NCI-H526 treated with DMSO at 0.1 percent for 48 hours (cell line): ENCODE results near the gene ST6GALNAC1.
A peak's percentile ranks its signal among the peaks of the same experiment; 100 is the strongest.
"Not testable (repeated sequence)": the region's sequence is repeated elsewhere in the genome, so short reads cannot be mapped to it uniquely, and the experiment has no call there.

Experiments
- DNase-seq: peaks from one replicate; lab custom pipeline; 2025; lab: John Stamatoyannopoulos, UW

The ST6GALNAC1 gene

DNA sequence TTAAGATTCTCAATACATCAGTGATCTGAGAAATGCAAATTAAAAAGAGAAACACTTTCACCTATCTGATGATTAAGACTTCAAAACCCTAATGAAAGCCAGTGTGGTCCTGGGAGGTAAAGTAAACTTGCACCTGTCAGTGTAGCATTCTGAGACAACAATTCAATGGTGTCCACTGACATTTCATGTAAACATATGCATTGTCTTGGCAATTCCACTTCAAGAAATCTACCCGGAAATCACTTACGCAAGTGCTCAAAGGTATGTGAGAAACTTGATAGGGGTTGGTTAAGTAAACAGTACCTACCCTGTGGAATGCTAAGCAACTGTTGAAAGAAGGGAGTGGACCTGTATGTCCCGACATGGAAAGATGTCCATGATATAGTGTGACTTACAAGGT lies 2.1 kb downstream of the ST6GALNAC1 start:
- no peak for DNase-seq

DNA sequence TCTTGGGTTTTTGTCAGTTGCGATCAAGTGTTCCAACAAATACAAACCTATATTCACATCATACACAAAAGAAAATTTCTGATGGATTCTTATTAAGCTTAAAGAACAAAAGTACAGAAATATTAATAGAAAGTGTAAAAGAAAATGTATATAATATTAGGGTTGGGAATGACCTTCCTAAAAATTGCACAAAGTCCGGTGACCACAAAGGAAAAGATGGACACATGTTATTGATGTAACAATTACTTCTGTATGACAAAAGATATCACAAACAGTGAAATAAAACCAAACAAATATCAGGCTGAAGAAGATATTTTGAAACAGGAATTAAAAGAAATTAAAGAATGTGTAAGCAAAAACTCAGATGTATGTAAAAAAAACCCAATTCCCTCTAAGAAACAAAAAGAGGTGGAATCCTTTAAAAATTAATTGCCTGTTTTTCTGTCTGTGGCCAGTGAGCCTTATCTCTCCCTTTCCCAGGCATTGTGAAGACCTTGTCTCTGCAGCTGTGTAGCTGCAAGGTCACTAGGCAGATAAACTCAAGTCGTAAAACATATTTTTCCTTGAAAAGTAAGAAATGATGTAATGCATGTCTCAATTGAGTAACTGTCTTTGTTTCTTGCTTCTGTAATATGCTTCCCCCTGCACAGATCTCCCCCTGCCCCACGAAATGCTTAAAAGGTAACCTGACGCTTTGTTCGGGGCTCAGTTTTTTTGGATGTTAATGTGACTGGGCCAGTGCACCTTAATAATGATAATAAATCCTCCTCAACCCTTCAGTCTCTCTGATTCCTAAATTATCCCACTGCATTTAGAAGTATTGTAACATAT lies 2.8 kb downstream of the ST6GALNAC1 start:
- DNase-seq, result no peak

DNA sequence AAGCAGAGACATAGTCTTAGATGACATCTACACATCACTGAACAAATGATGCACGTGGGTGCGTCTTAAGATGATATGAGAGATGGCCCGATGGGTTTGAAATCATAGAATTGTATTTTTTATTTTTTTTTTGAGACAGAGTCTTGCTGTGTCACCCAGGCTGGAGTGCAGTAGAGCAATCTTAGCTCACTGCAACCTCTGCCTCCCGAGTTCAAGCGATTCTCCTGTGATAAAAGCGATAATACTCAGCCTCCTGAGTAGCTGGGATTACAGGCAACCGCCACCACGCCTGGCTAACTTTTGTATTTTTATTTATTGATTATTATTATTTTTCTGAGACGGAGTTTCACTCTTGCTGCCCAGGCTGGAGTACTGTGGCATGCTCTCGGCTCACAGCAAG lies 5.3 kb downstream of the ST6GALNAC1 start:
- DNase-seq, result no peak

DNA sequence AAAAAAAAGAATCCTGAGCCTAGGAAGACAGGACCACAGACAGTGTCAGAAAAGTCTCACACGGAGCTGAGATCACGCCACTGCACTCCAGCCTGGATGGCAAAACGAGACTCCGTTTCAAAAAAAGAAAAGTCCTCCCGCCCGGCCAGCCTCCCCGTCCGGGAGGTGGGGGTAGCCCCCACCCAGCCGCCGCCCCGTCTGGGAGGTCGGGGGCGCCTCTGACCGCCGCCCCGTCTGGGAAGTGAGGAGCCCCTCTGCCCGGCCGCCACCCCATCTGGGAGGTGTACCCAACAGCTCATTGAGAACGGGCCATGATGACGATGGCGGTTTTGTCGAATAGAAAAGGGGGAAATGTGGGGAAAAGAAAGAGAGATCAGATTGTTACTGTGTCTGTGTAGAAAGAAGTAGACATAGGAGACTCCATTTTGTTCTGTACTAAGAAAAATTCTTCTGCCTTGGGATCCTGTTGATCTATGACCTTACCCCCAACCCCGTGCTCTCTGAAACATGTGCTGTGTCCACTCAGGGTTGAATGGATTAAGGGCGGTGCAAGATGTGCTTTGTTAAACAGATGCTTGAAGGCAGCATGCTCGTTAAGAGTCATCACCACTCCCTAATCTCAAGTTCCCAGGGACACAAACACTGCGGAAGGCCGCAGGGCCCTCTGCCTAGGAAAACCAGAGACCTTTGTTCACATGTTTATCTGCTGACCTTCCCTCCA lies 6.9 kb downstream of the ST6GALNAC1 start:
- not testable (repeated sequence) for DNase-seq

DNA sequence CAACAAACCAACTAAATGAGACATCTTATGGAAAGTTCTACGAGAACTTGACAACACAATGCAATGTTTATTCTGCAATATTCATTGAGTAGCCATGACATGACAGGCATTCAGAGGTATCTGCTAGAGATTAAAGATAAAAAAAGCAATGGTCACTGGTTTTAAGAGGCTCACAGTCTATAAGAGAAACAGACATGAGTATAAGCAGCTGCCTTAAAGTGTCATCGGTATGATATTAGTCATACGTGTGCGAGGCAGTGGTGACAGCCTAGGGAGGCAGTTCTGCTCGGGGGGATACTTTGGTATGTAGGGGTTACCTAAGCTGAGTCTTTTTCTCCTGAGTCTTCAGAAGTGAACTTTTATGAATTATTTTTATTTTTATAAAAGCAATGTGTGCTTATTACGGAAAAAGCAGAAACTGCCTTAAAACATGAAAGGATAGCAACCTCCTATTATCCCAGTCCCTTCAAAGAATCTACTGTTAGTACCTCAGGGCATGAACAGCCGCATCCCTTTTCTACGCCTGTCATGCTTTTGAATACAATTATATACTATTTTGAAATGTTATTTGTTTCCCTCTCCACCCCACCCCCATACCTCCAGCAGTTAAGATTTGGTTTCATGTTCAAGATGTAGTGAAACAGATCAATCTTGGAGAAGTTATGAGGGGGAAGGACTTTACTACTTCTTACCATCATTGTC lies 7.7 kb downstream of the ST6GALNAC1 start:
- DNase-seq, result no peak

DNA sequence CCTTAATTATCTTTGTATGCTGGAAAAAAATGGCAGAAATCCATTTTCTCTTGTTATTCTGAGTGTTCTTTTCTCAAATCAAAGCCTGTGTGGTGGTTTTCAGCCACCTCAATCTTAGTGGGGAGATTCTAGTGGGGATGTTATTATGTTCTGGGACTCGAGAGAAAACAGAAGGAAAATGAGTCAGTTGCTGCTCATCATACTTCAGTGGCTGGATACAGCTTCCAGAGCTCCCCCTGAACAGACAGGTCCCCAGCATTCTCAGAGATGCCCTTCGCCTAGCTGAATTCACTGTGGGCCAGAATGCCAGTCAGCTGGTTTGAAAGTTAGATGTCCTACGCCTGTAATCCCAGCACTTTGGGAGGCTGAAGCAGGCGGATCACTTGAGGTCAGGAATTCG lies 8.5 kb downstream of the ST6GALNAC1 start:
- no peak for DNase-seq

DNA sequence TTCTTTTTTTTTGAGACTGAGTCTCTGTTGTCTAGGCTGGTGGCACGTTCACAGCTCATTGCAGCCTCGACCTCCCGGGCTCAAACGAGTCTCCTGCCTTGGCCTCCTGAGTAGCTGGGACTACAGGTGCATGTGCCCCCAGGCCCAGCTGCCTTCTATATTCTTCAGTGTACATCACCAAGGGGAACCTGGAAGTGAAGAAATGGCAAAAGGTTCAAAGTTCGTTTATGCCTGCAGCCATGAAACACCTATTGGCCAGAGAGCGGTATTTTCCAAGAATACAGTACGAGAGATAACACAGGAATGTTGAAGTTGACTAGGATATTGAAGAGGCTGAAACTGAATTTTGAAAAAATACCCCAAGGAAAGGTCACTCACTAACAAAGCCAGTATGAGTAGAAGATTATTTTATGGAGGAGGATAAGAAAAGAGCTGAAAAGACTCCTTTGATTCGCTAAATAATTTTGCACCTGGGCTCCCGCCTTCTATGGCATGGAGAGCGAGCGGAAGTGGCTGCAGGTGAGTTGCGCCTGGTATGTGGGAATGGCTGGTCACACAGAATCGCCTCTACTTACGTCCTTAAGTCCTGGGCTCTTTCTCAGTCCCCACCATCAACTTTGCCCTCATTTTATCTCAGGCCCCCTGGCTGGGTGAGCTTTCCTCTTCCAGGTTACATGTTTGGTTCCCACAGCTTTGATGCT lies 9.8 kb downstream of the ST6GALNAC1 start:
- no peak for DNase-seq

DNA sequence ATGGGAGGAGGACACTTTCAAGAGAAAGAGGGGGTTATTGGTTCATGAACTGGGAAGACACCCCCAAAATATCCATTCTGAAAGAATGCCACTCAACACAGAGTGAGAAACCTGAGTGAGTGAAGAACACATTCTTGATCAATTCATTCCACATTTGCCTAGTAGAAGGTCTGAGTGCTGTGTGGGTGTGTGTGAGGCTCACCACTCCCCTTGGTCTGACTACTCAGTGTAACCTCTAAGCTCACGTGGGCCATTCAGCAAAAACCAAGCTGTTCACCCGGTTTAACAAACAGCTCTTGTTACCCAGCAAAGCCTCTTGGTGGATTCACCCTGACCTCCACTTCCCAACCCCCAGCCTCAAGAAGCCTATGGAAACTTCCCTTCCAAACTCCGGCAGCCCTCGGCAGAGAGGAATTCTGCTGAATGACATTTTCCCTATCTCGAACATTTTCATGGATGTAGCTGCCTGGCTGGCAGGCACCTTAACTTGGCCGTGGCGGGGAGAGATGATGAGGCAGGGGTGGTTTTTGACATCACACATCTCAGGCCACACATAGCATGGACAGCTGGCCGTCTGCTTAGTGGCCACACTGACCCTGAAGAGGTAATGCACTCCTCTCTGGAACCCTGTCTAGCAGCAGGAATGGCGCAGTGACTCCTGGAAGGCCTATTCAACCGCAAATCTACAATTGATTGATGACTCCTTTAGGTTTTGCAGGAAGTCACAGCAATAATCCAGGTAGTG lies 11.6 kb downstream of the ST6GALNAC1 start:
- DNase-seq, result no peak

DNA sequence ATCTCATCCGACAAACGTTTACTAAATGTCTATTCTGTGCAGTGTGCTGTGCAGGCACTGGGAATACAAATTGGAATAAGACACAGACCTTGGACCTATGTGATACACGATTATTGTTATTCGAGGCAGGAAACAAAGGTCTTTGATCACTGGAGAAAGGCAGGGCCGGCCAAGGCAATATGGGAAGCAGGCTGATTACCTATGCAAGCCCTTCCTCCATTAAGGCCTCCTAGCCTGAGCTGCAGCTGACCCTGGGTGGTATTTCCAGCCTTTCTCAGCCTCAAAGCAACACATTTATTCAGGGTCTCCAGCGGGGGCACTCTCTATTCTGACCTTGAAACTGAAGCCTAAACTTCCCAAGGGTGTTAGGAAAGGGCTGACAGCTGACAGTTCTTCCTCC lies 13.4 kb downstream of the ST6GALNAC1 start:
- DNase-seq, result no peak

DNA sequence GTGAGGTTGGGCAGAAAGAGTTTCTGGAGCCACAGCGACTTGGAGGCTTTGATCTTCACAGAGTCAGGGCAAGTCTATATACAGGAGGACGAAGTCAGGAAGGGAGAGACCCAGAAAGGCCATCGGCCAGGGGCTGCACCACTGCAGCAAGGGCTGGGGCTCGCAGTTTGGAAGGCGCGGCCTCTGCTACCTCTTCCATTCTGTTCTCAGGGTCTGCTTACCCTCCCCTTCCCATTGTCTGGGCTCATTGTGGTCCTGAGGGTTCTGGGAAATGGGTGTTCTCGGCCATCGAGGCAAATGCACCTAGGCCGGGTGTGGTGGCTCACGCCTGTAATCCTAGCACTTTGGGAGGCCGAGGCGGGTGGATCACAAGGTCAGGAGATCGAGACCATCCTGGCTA lies 16.0 kb downstream of the ST6GALNAC1 start:
- no peak for DNase-seq

DNA sequence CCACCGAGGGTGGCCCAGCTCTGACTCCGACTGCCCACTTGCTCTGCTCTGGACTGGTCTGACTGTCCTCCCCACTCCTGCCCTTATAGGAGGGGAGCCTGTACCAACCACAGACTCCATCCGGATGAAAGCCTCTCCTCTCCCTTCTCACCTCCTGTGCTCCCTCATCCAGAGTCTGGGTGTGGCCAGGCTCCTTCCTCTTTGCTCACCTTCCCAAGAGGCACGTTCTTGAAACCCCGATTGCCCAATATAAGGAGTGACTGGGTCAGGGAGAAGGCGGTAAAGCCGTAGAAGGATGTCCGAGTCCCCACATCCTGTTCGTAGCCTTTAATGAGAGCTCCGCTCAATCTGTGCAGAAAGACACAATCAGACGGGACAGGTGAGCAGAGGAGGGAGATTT lies 17.1 kb downstream of the ST6GALNAC1 start:
- DNase-seq, result no peak

DNA sequence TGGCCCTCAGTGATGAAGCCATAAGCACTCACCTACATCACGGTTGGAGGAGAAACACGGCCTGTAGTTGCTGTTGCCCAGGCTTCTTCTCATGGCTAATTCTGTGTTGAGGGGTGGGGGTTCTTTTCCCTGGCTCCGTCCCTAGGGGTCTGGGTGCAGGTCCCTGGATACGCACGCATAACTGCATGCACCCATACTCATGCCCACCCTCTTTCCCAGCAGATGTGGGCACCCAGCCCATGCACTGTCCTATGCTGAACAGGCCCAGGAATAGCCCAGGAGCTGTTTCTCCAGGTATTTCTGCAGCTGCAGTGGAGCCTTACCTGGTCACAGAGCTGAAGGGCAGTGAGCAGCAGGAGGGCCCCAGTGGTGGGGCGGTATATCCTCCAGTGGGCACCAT lies 18.1 kb downstream of the ST6GALNAC1 start:
- DNase-seq, result no peak

DNA sequence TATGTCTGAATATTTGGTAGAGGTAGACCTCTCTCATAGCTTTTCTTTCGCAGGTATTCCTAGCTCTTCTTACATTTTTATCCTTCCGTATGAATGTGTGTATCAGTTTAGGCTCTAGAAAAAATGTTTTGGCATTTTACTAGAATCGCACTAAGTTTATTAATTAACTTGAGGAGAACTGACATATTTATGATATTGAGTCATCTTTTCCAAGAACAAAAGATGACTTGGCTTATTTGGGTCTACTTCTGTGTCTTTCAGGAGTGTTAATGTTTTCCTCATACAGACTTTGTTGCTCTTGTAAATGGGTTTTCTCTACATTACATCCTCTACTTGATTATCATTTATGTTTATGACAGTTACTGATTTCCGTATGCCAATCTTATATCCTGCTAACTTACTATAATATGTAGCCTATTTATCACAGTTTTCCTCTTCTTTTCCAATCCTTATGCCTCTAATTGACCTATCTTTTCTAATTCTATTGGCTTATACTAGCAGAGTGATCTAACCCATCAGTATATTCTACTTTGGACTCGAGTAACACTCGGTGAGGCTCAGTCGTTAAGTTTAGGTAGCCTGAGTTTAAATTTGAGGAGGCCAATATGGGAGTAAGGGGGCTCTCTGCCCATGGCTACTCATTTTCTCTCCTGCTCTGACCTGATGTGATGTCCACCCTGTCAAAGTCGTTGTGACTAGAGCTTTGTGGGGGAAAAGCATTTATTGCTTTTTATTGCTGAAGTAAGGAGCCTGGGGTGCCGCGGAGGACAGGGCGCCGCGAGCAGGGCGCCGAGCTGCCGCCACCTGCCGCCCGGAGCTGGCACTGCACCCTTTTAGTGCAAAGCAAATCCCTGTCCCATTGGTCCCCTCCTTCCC lies 20.0 kb downstream of the ST6GALNAC1 start:
- peak; percentile 44 for DNase-seq

DNA sequence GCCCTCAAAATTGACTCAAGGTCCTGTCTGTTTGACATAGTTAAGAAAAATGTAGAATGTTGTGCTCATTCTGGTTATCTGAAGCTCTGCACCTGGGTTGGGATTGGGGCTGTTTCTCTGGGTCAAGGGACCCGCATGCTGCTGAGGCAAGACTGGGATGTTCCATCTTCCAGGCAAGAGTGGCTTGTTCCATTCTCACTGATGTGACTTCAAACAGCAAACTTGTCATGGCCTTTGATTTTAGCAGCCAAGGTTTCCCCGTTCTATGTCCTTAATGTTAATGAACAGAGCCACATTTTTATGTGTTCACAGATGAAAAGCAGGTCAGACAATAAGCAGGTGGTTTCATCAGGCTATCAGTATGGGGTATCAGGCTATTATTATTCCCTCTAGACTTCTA lies 25.7 kb downstream of the ST6GALNAC1 start:
- no peak for DNase-seq

DNA sequence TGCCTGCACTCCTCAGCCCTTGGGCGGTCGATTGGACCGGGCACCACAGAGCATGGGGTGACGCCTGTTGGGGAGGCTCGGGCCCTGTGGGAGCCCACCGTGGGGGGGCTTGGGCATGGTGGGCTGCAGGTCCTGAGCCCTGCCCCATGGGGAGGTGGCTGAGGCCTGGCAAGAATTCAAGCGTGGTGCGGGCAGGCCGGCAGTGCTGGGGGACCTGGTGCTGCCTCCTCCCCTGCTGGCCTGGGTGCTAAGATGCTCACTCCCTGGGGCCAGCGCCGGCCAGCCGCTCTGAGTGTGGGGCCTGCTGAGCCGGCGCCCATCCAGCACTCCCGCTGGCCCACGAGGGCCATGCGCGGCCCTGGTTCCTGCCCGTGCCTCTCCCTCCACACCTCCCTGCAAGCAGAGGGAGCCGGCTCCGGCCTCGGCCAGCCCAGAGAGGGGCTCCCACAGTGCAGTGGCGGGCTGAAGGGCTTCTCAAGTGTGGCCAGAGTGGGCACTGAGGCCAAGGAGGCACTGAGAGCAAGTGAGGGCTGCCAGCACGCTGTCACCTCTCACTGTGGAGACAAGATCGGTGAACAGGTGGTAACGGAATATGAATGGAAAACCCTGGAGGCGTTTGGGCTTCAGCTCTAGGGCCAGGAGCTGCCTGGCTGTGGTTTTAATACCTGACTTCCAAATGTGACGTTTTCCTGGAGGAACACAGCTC lies 28.5 kb downstream of the ST6GALNAC1 start:
- no peak for DNase-seq

DNA sequence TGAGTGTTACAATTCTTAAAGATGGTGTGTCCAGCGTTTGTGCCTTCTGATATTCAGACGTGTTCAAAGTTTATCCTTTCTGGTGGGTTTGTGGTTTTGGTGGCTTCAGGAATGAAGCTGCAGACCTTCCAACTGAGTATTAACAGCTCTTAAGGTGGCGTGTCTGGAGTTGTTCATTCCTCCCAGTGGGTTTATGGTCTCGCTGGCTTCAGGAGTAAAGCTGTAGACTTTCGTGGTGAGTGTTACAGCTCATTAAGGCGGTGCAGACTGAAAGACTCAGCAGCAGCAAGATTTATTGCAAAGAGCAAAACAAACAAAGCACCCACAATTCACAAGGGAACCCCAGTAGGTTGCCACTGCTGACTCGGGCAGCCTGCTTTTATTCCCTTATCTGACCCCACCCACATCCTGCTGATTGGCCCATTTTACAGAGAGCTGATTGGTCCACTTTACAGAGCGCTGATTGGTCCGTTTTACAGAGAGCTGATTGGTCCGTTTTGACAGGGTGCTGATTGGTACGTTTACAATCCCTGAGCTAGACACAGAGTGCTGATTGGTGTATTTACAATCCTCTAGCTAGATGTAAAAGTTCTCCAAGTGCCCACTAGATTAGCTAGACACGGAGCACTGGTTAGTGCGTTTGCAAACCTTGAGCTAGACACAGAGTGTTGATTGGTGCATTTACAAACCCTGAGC lies 29.3 kb downstream of the ST6GALNAC1 start:
- not testable (repeated sequence) for DNase-seq

DNA sequence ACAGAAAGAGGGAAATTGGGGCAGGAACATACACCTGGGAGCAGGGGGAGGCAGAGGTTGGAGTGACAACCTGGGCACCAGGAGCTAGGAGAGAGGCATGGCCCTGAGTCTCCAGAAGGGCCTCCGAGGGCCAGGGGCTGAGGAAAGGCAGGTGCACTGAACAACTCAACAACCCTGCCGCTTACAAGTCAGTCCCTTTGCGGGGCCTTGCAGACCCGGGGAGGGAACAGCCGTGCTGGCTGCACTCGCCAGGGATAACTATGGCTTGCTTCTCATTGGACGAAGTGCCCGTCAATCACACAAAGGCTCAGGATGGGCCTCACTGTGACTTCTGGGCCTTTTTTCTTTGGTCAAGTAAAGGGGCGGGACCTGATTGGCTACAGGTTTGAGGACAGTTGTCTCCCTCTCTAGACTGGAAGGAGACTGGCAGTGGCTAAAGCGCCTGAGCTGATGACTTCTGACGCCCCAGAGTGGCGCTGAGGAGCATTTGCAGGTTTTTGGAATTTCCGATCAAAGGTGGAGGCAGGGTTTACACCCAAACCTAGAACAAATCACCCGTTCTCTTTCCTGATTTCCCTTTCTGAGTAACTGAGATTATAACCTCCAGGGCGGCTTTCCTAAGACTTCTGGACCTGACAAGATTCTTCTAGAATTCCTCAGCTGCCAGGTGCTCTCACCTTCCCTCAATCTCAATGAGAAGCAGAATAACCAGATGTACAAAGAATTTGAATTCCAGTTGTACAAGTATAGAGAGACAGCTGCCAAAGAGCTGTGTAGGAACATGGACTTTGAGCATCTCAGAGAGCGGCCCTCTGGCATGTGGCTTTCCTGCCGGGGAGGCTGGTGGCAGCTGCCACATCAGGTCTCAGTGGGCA lies 30.3 kb downstream of the ST6GALNAC1 start:
- no peak for DNase-seq

DNA sequence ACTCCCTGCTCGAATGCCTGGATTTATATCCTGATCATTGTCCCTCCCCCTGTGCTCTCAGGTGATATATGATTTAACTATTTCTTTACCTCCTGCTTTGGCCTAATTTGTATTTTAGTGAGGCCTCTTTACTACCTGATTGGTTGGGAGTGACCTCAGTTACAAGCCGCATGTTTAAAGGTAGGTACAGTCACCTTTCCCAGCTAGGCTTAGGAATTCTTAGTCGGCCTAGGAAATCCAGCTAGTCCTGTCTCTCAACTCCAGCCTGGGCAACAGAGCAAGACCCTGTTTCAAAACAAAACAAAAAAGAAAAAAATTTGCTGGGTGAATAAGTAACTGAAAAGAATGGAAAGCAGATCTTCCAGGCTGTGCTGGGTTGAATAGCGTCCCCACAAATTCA lies 31.1 kb downstream of the ST6GALNAC1 start:
- DNase-seq, result no peak
